Measurements from ENCODE around the gene COX7A2L. TPM values are rescaled to one million over a fixed set of nuclear protein-coding genes. Genes with fewer than 3 reads are reported as not detected.

COX7A2L gene
- total RNA-seq, 1 experiment from 2014 or later = 412 TPM

- no peak for DNase-seq (ENCODE audit: low read depth, low spot score)
- in situ Hi-C loops (cut with HindIII; ENCODE audit: low pct_unique_long_range_greater_than_20kb, low sequenced_read_pairs) = no loop called here
These were observed 53.8 kb downstream of the COX7A2L start for GRCh38 chr2:42307180-42307579.

- in situ Hi-C loops (cut with HindIII; ENCODE audit: low pct_unique_long_range_greater_than_20kb, low sequenced_read_pairs) = no loop called here
- DNase-seq (ENCODE audit: low read depth, low spot score) = no peak
These were observed 56.8 kb downstream of the COX7A2L start for GRCh38 chr2:42304059-42304713.

GRCh38 chr2:42303252-42303651, 57.8 kb downstream of the COX7A2L start:
- no peak for DNase-seq (ENCODE audit: low read depth, low spot score)
- in situ Hi-C loops (cut with HindIII; ENCODE audit: low pct_unique_long_range_greater_than_20kb, low sequenced_read_pairs) = no loop called here

DNA sequence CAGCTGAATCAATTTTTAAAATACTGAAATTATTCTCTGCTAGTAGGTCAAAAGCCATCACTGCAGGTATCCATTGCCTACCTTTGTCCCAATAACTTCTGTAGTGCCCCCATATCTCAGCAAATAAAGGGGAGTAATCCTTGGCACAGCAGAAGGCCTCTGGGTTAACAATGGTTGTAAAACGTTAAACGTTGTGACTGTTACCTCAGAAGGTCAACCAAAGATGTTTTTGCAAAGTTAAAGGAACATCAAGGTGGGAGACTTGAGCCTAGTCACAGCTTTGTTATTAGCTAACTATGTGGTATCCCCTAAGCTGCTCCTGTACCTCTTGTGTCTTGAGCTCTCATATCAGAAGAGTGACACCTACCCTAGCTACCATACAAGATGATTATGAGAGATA, 60.5 kb downstream of the COX7A2L start:
- in situ Hi-C loops (cut with HindIII; ENCODE audit: low pct_unique_long_range_greater_than_20kb, low sequenced_read_pairs) = no loop called here
- no peak for DNase-seq (ENCODE audit: low read depth, low spot score)

Other genes with a start within 250 kb of the COX7A2L start
- 78.4 and 81.7 TPM in 2 replicates for gene EML4, start 191.9 kb downstream of the COX7A2L start, total RNA-seq (2014; rRNA removed; shearing (Covaris generic))
- 4.8 and 5.0 TPM in 2 replicates for gene KCNG3, start 132.8 kb upstream of the COX7A2L start, total RNA-seq (2014; rRNA removed; shearing (Covaris generic))
- gene MTA3, start 207.4 kb upstream of the COX7A2L start, total RNA-seq (2014; rRNA removed; shearing (Covaris generic)) = 38.9 and 40.3 TPM in 2 replicates